Immature natural killer cell (primary cell): ENCODE data around the gene RTCB. TPM values are rescaled to one million over a fixed set of nuclear protein-coding genes. Genes with fewer than 3 reads are reported as not detected.

Experiments
- DNase-seq, 3 donors: peaks; one replicate each; pipeline ENCODE4 v3.0.0; 2022; ENCODE audit warnings: mixed read lengths in 1 of 3
- H3K27ac Mint-ChIP-seq, 6 donors: one replicate each; pipeline ENCODE4 v1.8.0; 2020; ENCODE audit warnings: mixed read lengths in 6 of 6, mild to moderate bottlenecking in 5 of 6, inconsistent platforms in 4 of 6, moderate library complexity in 3 of 6
- H3K27me3 Mint-ChIP-seq, 3 donors: one replicate each; pipeline ENCODE4 v1.8.0; 2020 to 2021; ENCODE audit warnings: low read depth in 3 of 3, mild to moderate bottlenecking in 3 of 3, mixed read lengths in 3 of 3, moderate library complexity in 3 of 3, inconsistent platforms in 1 of 3
- H3K36me3 Mint-ChIP-seq, 3 donors: one replicate each; pipeline ENCODE4 v1.8.0; 2020; ENCODE audit warnings: mixed read lengths in 3 of 3, inconsistent platforms in 2 of 3, mild to moderate bottlenecking in 2 of 3
- H3K4me1 Mint-ChIP-seq, 2 donors: one replicate each; pipeline ENCODE4 v1.8.0; 2020; ENCODE audit warnings: inconsistent platforms in 2 of 2, mild to moderate bottlenecking in 2 of 2, mixed read lengths in 2 of 2, moderate library complexity in 1 of 2
- H3K4me3 Mint-ChIP-seq, 5 donors: one replicate each; pipeline ENCODE4 v1.8.0; 2020; ENCODE audit warnings: mild to moderate bottlenecking in 5 of 5, mixed read lengths in 5 of 5, inconsistent platforms in 3 of 5, moderate library complexity in 3 of 5
- H3K9me3 Mint-ChIP-seq, 6 donors: one replicate each; pipeline ENCODE4 v1.8.0; 2020; ENCODE audit warnings: mild to moderate bottlenecking in 6 of 6, mixed read lengths in 6 of 6, inconsistent platforms in 4 of 6, moderate library complexity in 3 of 6
- polyA plus RNA-seq, 3 donors: library from polyadenylated mRNA; unstranded; fragments of 300-500 nt; fragmentation: Illumina TruSeq; gene quantifications; one replicate each; pipeline ENCODE4 v1.2.3, GENCODE V29; 2021

Gene RTCB
- polyA plus RNA-seq, 3 donors from 2014 or later = 110 to 189 (median 115) TPM

GRCh38 chr22:32343941-32344340 is 68.1 kb downstream of the RTCB start:
- peaks cover 3 to 12% (median 5%) of the 10 kb centered on the region in 3 donors for H3K27me3 Mint-ChIP-seq
- H3K27ac Mint-ChIP-seq = no peak overlapping the region
- H3K36me3 Mint-ChIP-seq = no peaks in the 10 kb centered on the region
- H3K4me3 Mint-ChIP-seq = no peak overlapping the region
- H3K4me1 Mint-ChIP-seq = peaks cover 5 to 18% of the 10 kb centered on the region in 2 donors
- DNase-seq = no peak
- no peaks in the 10 kb centered on the region for H3K9me3 Mint-ChIP-seq

GRCh38 chr22:32342977-32343376 is 69.1 kb downstream of the RTCB start:
- H3K4me1 Mint-ChIP-seq = peaks cover 5 to 18% of the 10 kb centered on the region in 2 donors
- H3K9me3 Mint-ChIP-seq = no peaks in the 10 kb centered on the region
- no peak overlapping the region for H3K27ac Mint-ChIP-seq
- H3K27me3 Mint-ChIP-seq = peaks cover 5 to 12% (median 5%) of the 10 kb centered on the region in 3 donors
- H3K36me3 Mint-ChIP-seq = no peaks in the 10 kb centered on the region
- DNase-seq = no peak
- H3K4me3 Mint-ChIP-seq = no peak overlapping the region

GRCh38 chr22:32341122-32341740 is 70.8 kb downstream of the RTCB start:
- Mint-ChIP-seq H3K27ac (no peak overlapping the region), H3K4me3 (no peak overlapping the region), H3K27me3 (peaks cover 5 to 14% (median 6%) of the 10 kb centered on the region in 3 donors)

GRCh38 chr22:32340411-32340810 is 71.6 kb downstream of the RTCB start:
- H3K27ac Mint-ChIP-seq = no peak overlapping the region
- no peak for DNase-seq
- H3K9me3 Mint-ChIP-seq = no peaks in the 10 kb centered on the region
- H3K27me3 Mint-ChIP-seq = peaks cover 2 to 9% (median 6%) of the 10 kb centered on the region in 3 donors
- H3K4me3 Mint-ChIP-seq = no peak overlapping the region
- peaks cover 5 to 18% of the 10 kb centered on the region in 2 donors for H3K4me1 Mint-ChIP-seq
- no peaks in the 10 kb centered on the region for H3K36me3 Mint-ChIP-seq

More at GRCh38 chr22:32341122-32341740, 70.8 kb downstream of the RTCB start:
- Mint-ChIP-seq H3K9me3 (no peaks in the 10 kb centered on the region), H3K4me1 (peaks cover 5 to 18% of the 10 kb centered on the region in 2 donors), H3K36me3 (no peaks in the 10 kb centered on the region)
- no peak for DNase-seq

- Mint-ChIP-seq H3K4me1 (peaks cover 5 to 18% of the 10 kb centered on the region in 2 donors), H3K27ac (no peak overlapping the region), H3K9me3 (no peaks in the 10 kb centered on the region), H3K27me3 (peaks cover 0 to 8% (median 8%) of the 10 kb centered on the region in 3 donors), H3K4me3 (no peak overlapping the region), H3K36me3 (no peaks in the 10 kb centered on the region)
- DNase-seq = no peak
These were observed 72.6 kb downstream of the RTCB start for GRCh38 chr22:32339190-32340012.

- no peak overlapping the region for H3K27ac Mint-ChIP-seq
- H3K4me1 Mint-ChIP-seq = peaks cover 5 to 15% of the 10 kb centered on the region in 2 donors
- H3K36me3 Mint-ChIP-seq = no peaks in the 10 kb centered on the region
- H3K27me3 Mint-ChIP-seq = peaks cover 0 to 9% (median 8%) of the 10 kb centered on the region in 3 donors
- DNase-seq = no peak
- no peak overlapping the region for H3K4me3 Mint-ChIP-seq
- no peaks in the 10 kb centered on the region for H3K9me3 Mint-ChIP-seq
These were observed 73.3 kb downstream of the RTCB start for GRCh38 chr22:32338757-32339156.

Other genes starting within 250 kb of the RTCB start
- under 1 TPM in 1 of 3 donors, not detected in 2; 0.24 TPM for gene RFPL2, start 207.2 kb downstream of the RTCB start, polyA plus RNA-seq
- not detected for gene SLC5A4, start 156.9 kb downstream of the RTCB start, polyA plus RNA-seq
- not detected for gene RFPL3, start 54.4 kb downstream of the RTCB start, polyA plus RNA-seq
- gene BPIFC, start 52.2 kb upstream of the RTCB start, polyA plus RNA-seq = not detected
- gene FBXO7, start 62.6 kb upstream of the RTCB start, polyA plus RNA-seq = 100 to 1,000 TPM; 134 to 272 (median 175) TPM